Mucosa of descending colon (tissue), 3 donors: ENCODE results near the gene CAMTA2. TPM values are rescaled to one million over a fixed set of nuclear protein-coding genes. Genes with fewer than 3 reads are reported as not detected.

Experiments
- ATAC-seq: fragments of 200-7000 bp; cut with Tn5 transposase; one replicate; pipeline ENCODE4 v1.9.1; 2020; ENCODE audit warnings: mild to moderate bottlenecking, moderate library complexity
- DNase-seq, 3 donors: peaks; one replicate each; pipeline ENCODE4 v3.0.0-alpha.2; 2020
- H3K36me3 ChIP-seq: fragments of 200-600 bp; one replicate; pipeline ENCODE4 v1.8.0; 2021; ENCODE audit warnings: low read depth, mild to moderate bottlenecking
- H3K4me1 ChIP-seq: fragments of 200-600 bp; one replicate; pipeline ENCODE4 v1.8.0; 2021; ENCODE audit warnings: low read depth, mild to moderate bottlenecking
- H3K4me3 ChIP-seq: fragments of 200-600 bp; one replicate; pipeline ENCODE4 v1.8.0; 2021; ENCODE audit warnings: mild to moderate bottlenecking
- H3K9me3 ChIP-seq: fragments of 200-600 bp; one replicate; pipeline ENCODE4 v1.8.0; 2021; ENCODE audit warnings: mild to moderate bottlenecking
- CTCF ChIP-seq: fragments of 200-600 bp; IDR thresholded peaks from one replicate; pipeline ENCODE4 v1.8.0; 2022; ENCODE audit warnings: antibody characterized with exemption, mild to moderate bottlenecking
- intact Hi-C, 2 donors: fragments of 100-400 bp; cut with DNase I in 1 of 2; cut with micrococcal nuclease in 1 of 2; formaldehyde crosslinking; loops; one replicate each; pipeline versions ENCODE4 v1.11.0 to v1.11.1; 2022; cut with DNase I, micrococcal nuclease
- total RNA-seq, 3 donors: library from RNA; stranded (reverse); fragmentation: NEBNext Ultra II Directional in 2 of 3; extraction: Animal tissue kit (Norgen Biotek cat#: 25700) in 2 of 3; gene quantifications; one replicate each; pipeline versions ENCODE4 v1.2.1 to v1.2.4, GENCODE V29; 2021 to 2023
- donor health status: DM: no; HTN: no; CAD: no; lungs with moderate emphysema.
- donor health status: DM: no; HTN: no; CAD: no.
- donor health status: DM: no; HTN: yes; CAD: no.

Gene CAMTA2
- total RNA-seq, 3 donors from 2014 or later: 56.6 to 71.7 (median 57.1) TPM

DNA sequence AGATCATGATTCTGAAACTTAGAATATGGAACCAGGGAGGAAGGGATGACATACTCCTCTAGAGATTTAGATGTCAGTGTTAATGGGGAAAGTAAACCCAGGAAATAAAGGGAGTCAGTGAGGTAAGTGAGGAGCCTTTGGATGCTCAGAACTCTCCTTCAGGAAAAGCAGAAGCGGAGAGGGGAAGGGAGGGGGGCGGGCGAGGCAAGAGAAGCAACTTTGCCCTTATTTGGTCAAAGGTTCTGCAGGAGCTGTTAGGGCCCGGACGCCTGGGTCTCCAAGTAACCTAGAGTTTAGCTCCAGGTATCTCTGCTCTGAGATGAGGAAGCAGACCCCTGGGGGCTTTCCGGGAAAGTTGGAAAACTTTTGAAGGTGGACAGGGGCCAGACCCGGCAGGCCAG is 40.5 kb downstream of the CAMTA2 start:
- DNase-seq (peak in 1 of 3 donors; percentile 64), ATAC-seq (no peak)
- Histone ChIP-seq H3K36me3 (no peaks in the 10 kb centered on the region), H3K9me3 (no peaks in the 10 kb centered on the region), H3K4me3 (peak overlapping the region; percentile 98), H3K4me1 (peaks cover 35% of the 10 kb centered on the region)
- intact Hi-C loops: no loop called here
- no peak for TF ChIP-seq CTCF

- intact Hi-C loops: no loop called here
- H3K36me3 ChIP-seq: no peaks in the 10 kb centered on the region
- peaks cover 40% of the 10 kb centered on the region for H3K4me1 ChIP-seq
Observed at GRCh38 chr17:4946312-4946976, 41.0 kb downstream of the CAMTA2 start.

DNA sequence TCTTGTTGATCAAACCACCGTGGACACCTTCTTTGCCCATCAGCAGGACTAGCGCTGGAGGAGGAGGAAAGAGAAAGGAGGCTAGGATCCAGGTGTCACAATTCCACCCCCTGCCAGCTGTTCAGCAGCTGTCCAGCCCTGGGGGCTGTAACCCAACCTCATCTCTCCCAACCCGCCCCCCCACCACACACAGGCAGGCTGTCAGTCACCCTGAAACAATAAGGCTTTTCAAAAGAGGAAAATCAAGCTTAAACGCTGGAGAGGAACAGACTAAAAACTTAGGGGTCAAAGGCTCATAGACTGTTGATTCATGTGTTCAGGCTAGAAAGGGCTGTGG is 41.6 kb downstream of the CAMTA2 start:
- peaks cover 41% of the 10 kb centered on the region for H3K4me1 ChIP-seq
- ATAC-seq: no peak
- TF ChIP-seq CTCF: no peak
- no peak for DNase-seq
- H3K36me3 ChIP-seq: no peaks in the 10 kb centered on the region
- intact Hi-C loops: no loop called here
- H3K4me3 ChIP-seq: no peak overlapping the region
- H3K9me3 ChIP-seq: no peaks in the 10 kb centered on the region

More at GRCh38 chr17:4946312-4946976, 41.0 kb downstream of the CAMTA2 start:
- no peak for TF ChIP-seq CTCF
- H3K9me3 ChIP-seq: no peaks in the 10 kb centered on the region
- ATAC-seq (no peak), DNase-seq (no peak)
- H3K4me3 ChIP-seq: no peak overlapping the region

GRCh38 chr17:4945176-4945943 is 42.1 kb downstream of the CAMTA2 start:
- intact Hi-C loops: no loop called here
- ATAC-seq (peak; percentile 33), DNase-seq (peak; percentile 77 to 88 (median 82))
- Histone ChIP-seq H3K36me3 (no peaks in the 10 kb centered on the region), H3K4me1 (peaks cover 38% of the 10 kb centered on the region), H3K9me3 (no peaks in the 10 kb centered on the region), H3K4me3 (no peak overlapping the region)
- no peak for TF ChIP-seq CTCF

DNA sequence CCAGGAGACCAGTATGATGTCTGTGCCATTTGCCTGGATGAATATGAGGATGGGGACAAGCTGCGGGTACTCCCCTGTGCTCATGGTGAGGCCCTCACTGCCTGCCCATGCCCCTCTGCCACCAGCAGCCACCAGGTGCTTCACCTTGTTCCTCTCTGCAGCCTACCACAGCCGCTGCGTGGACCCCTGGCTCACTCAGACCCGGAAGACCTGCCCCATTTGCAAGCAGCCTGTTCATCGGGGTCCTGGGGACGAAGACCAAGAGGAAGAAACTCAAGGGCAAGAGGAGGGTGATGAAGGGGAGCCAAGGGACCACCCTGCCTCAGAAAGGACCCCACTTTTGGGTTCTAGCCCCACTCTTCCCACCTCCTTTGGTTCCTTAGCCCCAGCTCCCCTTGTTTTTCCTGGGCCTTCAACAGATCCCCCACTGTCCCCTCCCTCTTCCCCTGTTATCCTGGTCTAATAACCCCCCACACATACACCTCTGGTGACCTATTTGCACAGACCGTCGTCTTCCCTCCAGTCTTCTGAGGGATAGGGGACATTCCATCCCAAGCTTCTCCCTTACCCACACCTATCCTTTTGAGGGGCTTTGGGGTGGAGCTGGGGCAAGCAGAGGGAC is 42.8 kb downstream of the CAMTA2 start:
- intact Hi-C loops: no loop called here
- DNase-seq: peak in 1 of 3 donors; percentile 68
- Histone ChIP-seq H3K4me3 (no peak overlapping the region), H3K9me3 (no peaks in the 10 kb centered on the region), H3K4me1 (peaks cover 36% of the 10 kb centered on the region), H3K36me3 (no peaks in the 10 kb centered on the region)
- no peak for ATAC-seq
- no peak for TF ChIP-seq CTCF
